Esophagus squamous epithelium (tissue), 5 donors: ENCODE results near the gene ANKRD34A. TPM values are rescaled to one million over a fixed set of nuclear protein-coding genes. Genes with fewer than 3 reads are reported as not detected.
A peak's percentile ranks its signal among the peaks of the same experiment; 100 is the strongest.
"Not testable (repeated sequence)": the region's sequence is repeated elsewhere in the genome, so short reads cannot be mapped to it uniquely, and the experiment has no call there.

Source experiments
- DNase-seq: peaks from one replicate; lab custom pipeline; 2025; lab: John Stamatoyannopoulos, UW
- H3K27ac ChIP-seq, 4 donors: fragments of 200-600 bp; sonication (generic); one replicate each; pipeline ENCODE4 v1.5.1; 2016 to 2019; ENCODE audit warnings: mild to moderate bottlenecking in 1 of 4
- H3K27me3 ChIP-seq, 4 donors: fragments of 200-600 bp; sonication (generic); 1 replicate in 3 of 4; 2 replicates in 1 of 4; pipeline versions ENCODE4 v1.5.1 to v1.6.0; 2017 to 2021; ENCODE audit warnings: antibody characterized with exemption in 1 of 4
- H3K36me3 ChIP-seq, 3 donors: fragments of 200-600 bp; sonication (generic); one replicate each; pipeline ENCODE4 v1.5.1; 2016 to 2019
- H3K4me1 ChIP-seq, 3 donors: fragments of 200-600 bp; sonication (generic); one replicate each; pipeline ENCODE4 v1.5.1; 2017 to 2019
- H3K4me3 ChIP-seq, 4 donors: fragments of 200-600 bp; sonication (generic); 1 replicate in 3 of 4; 2 replicates in 1 of 4; pipeline ENCODE4 v1.5.1; 2016 to 2019; ENCODE audit warnings: mild to moderate bottlenecking in 2 of 4, moderate library complexity in 1 of 4
- H3K9me3 ChIP-seq, 3 donors: fragments of 200-600 bp; sonication (generic); one replicate each; pipeline ENCODE4 v1.5.1; 2016 to 2019
- POLR2A ChIP-seq, 4 donors: fragments of 450-650 bp; IDR thresholded peaks; one replicate each; pipeline ENCODE4 v1.6.1; 2017; ENCODE audit warnings: antibody characterized with exemption in 4 of 4, mild to moderate bottlenecking in 4 of 4, moderate library complexity in 3 of 4
- WGBS, 2 donors: methylation state at CpG; one replicate each; pipeline ENCODE4 v1.1.5; 2018; 5-methylcytosine and 5-hydroxymethylcytosine counted together
- intact Hi-C: fragments of 100-400 bp; cut with DNase I; formaldehyde crosslinking; loops from one replicate; pipeline ENCODE4 v1.15.0; 2022
- total RNA-seq, 4 donors: library from RNA; depleted of rRNA; stranded (reverse); fragments of >200 nt; gene quantifications; one replicate each; pipeline ENCODE4 v1.1.0, GENCODE V29; 2016
- TF ChIP-seq, protein P1 (sequence below), 6 experiments: fragments of 450-650 bp in 4 of 6; fragments of 200-600 bp in 2 of 6; sonication (generic) in 2 of 6; IDR thresholded peaks; one replicate each; pipeline ENCODE4 v1.5.1; 2016 to 2019; ENCODE audit warnings: antibody characterized with exemption in 6 of 6, mild to moderate bottlenecking in 4 of 6, moderate library complexity in 4 of 6
- donor health status: DM: yes; HTN: yes; CAD: no.

ANKRD34A gene
- total RNA-seq, 4 donors from 2014 or later: 0.04 to 0.67 (median 0.30) TPM

DNA sequence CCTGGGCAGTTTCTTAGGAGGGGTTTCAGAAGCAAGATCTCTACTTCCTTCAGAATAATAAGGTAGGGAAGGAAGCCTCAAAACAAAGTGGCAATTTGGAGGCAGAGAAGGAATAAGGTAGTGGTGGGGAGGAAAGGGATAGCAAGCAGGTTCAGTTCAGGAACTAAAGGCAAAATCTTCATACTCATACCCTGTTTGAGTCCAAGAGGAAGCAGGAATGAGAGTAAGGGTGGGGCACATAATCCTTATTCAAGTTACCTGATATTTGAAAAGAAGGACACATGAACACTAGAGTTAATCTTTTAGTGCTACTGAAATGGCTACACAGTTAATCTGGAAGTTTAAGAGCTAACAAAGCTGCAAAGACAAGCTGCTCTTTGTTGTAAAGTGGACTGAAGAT, 28.7 kb downstream of the ANKRD34A start:
- Histone ChIP-seq H3K9me3 (no peaks in the 10 kb centered on the region), H3K27me3 (no peaks in the 10 kb centered on the region), H3K4me3 (no peak overlapping the region), H3K27ac (peak overlapping the region in 3 of 4 donors; percentile 32 to 72 (median 65)), H3K36me3 (peaks cover 0 to 56% (median 0%) of the 10 kb centered on the region in 3 donors), H3K4me1 (peaks cover 0 to 49% (median 3%) of the 10 kb centered on the region in 3 donors)
- intact Hi-C loops: no loop called here
- DNase-seq: no peak
- TF ChIP-seq POLR2A (IDR thresholded peaks at IDR 0.05): no peak
- TF ChIP-seq, protein P1, sequence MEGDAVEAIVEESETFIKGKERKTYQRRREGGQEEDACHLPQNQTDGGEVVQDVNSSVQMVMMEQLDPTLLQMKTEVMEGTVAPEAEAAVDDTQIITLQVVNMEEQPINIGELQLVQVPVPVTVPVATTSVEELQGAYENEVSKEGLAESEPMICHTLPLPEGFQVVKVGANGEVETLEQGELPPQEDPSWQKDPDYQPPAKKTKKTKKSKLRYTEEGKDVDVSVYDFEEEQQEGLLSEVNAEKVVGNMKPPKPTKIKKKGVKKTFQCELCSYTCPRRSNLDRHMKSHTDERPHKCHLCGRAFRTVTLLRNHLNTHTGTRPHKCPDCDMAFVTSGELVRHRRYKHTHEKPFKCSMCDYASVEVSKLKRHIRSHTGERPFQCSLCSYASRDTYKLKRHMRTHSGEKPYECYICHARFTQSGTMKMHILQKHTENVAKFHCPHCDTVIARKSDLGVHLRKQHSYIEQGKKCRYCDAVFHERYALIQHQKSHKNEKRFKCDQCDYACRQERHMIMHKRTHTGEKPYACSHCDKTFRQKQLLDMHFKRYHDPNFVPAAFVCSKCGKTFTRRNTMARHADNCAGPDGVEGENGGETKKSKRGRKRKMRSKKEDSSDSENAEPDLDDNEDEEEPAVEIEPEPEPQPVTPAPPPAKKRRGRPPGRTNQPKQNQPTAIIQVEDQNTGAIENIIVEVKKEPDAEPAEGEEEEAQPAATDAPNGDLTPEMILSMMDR (IDR thresholded peaks at IDR 0.05): no peak

DNA sequence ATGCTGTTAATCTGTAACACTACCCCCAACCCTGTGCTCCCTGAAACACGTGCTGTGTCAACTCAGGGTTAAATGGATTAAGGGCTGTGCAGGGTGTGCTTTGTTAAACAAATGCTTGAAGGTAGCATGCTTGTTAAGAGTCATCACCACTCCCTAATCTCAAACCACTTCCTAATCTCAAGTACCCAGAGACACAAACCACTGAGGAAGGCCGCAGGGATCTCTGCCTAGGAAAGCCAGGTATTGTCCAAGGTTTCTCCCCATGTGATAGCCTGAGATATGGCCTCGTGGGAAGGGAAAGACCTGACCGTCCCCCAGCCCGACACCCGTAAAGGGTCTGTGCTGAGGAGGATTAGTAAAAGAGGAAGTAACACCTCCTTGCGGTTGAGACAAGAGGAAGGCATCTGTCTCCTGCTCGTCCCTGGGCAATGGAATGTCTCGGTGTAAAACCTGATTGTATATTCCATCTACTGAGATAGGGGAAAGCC, 31.8 kb downstream of the ANKRD34A start:
- intact Hi-C loops, H3K9me3 ChIP-seq, H3K4me3 ChIP-seq, DNase-seq, H3K27me3 ChIP-seq: not testable (repeated sequence)
- peaks cover 0 to 48% (median 0%) of the 10 kb centered on the region in 3 donors for H3K36me3 ChIP-seq
- peaks cover 3 to 68% (median 8%) of the 10 kb centered on the region in 3 donors for H3K4me1 ChIP-seq
- H3K27ac ChIP-seq: peak overlapping the region; percentile 45 to 73 (median 56)
- 36% methylated on average over 3 to 4 of the region's 9 CpGs for WGBS, 2 donors

DNA sequence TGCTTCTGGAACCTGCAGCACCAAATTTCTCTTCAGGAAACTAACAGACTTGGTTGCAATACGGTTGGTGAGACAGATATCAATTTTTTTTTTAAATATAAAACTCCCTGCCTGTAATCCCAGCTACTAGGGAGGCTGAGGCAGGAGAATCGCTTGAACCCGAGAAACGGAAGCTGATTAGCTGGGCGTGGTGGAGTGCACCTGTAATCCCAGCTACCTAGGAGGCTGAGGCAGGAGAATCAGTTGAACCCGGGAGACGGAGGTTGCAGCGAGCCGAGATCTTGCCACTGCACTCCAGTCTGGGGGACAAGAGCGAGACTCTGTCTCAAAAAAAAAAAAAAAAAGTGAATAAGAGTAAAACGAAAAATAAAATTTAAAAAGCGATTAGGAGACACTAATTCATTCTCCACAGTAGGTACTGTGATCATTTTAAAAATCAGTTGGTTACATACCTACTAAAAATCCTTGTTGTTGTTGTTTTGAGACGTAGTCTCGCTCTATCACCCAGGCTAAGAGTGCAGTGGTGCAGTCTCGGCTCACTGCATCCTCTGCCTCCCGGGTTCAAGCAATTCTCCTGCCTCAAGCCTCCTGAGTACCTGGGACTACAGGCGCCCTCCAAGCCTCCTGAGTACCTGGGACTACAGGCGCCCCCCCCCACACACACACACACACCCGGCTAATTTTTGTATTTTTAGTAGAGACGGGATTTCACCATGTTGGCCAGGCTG, 36.3 kb downstream of the ANKRD34A start:
- Histone ChIP-seq H3K36me3 (peaks cover 0 to 34% (median 0%) of the 10 kb centered on the region in 3 donors), H3K9me3 (no peaks in the 10 kb centered on the region), H3K4me1 (peaks cover 13 to 50% (median 13%) of the 10 kb centered on the region in 3 donors), H3K27ac (peak overlapping the region; percentile 90 to 99 (median 96)), H3K4me3 (peak overlapping the region; percentile 70 to 82 (median 72)), H3K27me3 (no peaks in the 10 kb centered on the region)
- DNase-seq: no peak
- TF ChIP-seq POLR2A (IDR thresholded peaks at IDR 0.05): no peak
- intact Hi-C loops: no loop called here
- WGBS, 2 donors: 55% methylated on average over 19 of the region's 20 CpGs

DNA sequence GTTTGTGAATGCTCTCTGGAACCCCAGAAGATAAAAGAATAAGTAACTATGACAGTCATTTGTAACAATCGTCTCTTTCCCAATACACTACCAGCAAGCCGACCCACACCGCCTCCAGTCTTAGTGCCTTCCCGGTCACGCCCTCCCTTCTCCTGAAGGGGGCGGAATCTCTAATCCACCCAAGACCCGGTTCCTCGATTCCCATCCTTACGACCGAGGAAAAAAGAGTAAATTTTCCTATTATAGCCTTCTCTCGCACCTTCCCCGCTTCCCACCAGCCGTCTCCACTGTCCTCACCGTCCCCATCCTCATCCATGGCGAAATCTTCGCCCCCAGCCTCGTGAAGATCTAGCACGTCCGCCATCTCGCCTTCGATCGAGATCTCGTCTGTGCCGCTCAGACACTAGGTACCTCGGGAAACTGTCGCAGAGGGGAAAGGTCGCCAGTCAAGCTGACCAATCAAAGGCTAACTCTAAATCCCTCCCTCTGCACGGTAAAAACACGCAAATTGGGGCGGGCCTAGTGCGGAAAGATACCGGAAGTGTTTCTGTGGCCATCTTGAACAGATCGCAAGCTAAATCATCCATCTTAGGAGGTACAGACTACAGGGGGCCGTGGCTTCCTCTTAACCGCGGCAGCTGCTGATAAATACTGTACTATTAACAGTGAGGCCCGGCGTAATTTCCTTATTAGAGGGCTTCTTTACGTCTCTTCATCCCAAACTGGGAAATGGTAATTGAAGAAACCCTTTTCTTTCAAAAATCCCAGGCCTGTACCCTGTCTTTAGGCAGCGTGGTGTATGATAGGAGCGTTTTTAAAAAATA, 37.1 kb downstream of the ANKRD34A start, which contains the start of gene RBM8A:
Gene RBM8A, minus strand, starts transcription at position 422 of the 824 bp plus-strand sequence. Its CDS starts 58 bp downstream, at position 364.
- peak in 3 of 4 donors; percentile 97 to 98 (median 97) for TF ChIP-seq POLR2A (IDR thresholded peaks at IDR 0.05)
- TF ChIP-seq, protein P1 (IDR thresholded peaks at IDR 0.05): peak; percentile 56 to 79 (median 71)
- 0% methylated on average over 25 to 41 of the region's 41 CpGs for WGBS, 2 donors
- H3K36me3 ChIP-seq: peaks cover 0 to 37% (median 0%) of the 10 kb centered on the region in 3 donors
- intact Hi-C loops: no loop called here
- peak within 1 kb of the TSS; percentile 70 to 82 (median 72) for H3K4me3 ChIP-seq
- peaks cover 13 to 42% (median 13%) of the 10 kb centered on the region in 3 donors for H3K4me1 ChIP-seq
- H3K27ac ChIP-seq: peak within 1 kb of the TSS; percentile 90 to 99 (median 96)
- no peaks in the 10 kb centered on the region for H3K9me3 ChIP-seq
- peak; percentile 86 for DNase-seq
- H3K27me3 ChIP-seq: no peaks in the 10 kb centered on the region

DNA sequence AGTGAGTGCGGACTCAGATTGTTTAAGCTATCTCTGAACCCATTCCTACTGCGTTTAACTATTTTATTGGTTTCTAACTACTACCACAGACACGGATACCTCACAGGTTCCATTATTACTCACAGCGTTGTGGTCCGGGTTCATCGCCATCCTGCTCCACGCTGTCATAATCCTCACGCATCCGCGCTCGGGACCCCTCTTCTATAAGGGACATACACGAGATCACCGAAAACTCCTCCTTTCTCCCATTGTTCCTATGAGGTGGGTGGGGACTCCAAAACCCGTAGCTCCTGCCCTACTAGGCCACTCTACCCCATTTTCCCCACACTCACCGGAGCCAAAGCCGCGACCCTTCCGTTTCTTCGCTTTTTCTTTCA, 37.7 kb downstream of the ANKRD34A start:
- TF ChIP-seq, protein P1 (IDR thresholded peaks at IDR 0.05): no peak
- no peak for TF ChIP-seq POLR2A (IDR thresholded peaks at IDR 0.05)
- peak overlapping the region; percentile 70 to 82 (median 72) for H3K4me3 ChIP-seq

More for the DNA sequence above, 37.7 kb downstream of the ANKRD34A start:
- 4 to 7% methylated on average over 19 of the region's 19 CpGs for WGBS, 2 donors
- intact Hi-C loops: no loop called here
- DNase-seq: no peak
- H3K4me1 ChIP-seq: peaks cover 13 to 36% (median 13%) of the 10 kb centered on the region in 3 donors
- H3K36me3 ChIP-seq: peaks cover 0 to 43% (median 0%) of the 10 kb centered on the region in 3 donors
- H3K27me3 ChIP-seq: no peaks in the 10 kb centered on the region
- no peaks in the 10 kb centered on the region for H3K9me3 ChIP-seq
- H3K27ac ChIP-seq: peak overlapping the region; percentile 90 to 99 (median 96)
